GM23248 (cell line): Measurements from ENCODE around the gene ADGRF4.

Source experiments
- EZH2 ChIP-seq: fragments of 200-600 bp; sonication (generic); IDR thresholded peaks from 2 replicates; pipeline ENCODE4 v1.6.1; 2018; ENCODE audit warnings: antibody characterized with exemption, mild to moderate bottlenecking; ENCODE audit not compliant: insufficient read depth, poor library complexity, severe bottlenecking
- EZH2phosphoT487 ChIP-seq: fragments of 200-600 bp; sonication (generic); IDR thresholded peaks from 2 replicates; pipeline ENCODE4 v1.6.1; 2018; ENCODE audit warnings: antibody characterized with exemption, moderate library complexity, mild to moderate bottlenecking, low read depth; ENCODE audit not compliant: insufficient read depth

DNA sequence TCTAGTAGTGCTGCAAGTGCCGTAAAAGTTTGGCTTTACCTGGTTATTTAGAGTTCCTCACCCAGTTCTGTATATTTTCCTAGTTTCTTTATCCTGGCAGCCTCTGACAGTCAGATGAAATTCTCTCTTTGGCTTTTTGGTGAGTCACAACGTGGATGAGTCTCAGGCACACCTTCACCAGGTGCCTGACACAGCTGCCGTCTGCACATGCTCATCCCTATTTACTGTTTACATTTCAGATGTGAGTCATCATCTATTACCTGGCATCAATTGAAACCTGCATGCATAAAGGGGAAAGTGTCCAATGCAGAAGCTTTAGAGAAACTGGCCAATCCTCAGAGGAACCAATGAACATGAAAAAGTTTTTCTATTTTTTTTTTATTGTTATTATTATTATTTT, 33.3 kb upstream of the ADGRF4 start:
- TF ChIP-seq EZH2: no peak
- TF ChIP-seq EZH2phosphoT487: no peak
